Lower leg skin (tissue), 3 donors: ENCODE results near the gene PHKG2.

Experiments used
- CTCF ChIP-seq, 3 donors: fragments of 450-650 bp; IDR thresholded peaks; one replicate each; pipeline ENCODE4 v1.5.1; 2016; ENCODE audit warnings: antibody characterized with exemption in 3 of 3, mild to moderate bottlenecking in 3 of 3, moderate library complexity in 2 of 3
- POLR2A ChIP-seq, 2 donors: fragments of 450-650 bp; IDR thresholded peaks; one replicate each; pipeline ENCODE4 v1.6.1; 2016 to 2017; ENCODE audit warnings: antibody characterized with exemption in 2 of 2, mild to moderate bottlenecking in 1 of 2, moderate library complexity in 1 of 2

GRCh38 chr16:30780021-30780420 is 31.8 kb downstream of the PHKG2 start:
- TF ChIP-seq CTCF (IDR thresholded peaks at IDR 0.05) (no peak), POLR2A (IDR thresholded peaks at IDR 0.05) (no peak)
